ENCODE data around the gene CD276.
"Not testable (repeated sequence)": the region's sequence is repeated elsewhere in the genome, so short reads cannot be mapped to it uniquely, and the experiment has no call there.

Gene CD276

DNA sequence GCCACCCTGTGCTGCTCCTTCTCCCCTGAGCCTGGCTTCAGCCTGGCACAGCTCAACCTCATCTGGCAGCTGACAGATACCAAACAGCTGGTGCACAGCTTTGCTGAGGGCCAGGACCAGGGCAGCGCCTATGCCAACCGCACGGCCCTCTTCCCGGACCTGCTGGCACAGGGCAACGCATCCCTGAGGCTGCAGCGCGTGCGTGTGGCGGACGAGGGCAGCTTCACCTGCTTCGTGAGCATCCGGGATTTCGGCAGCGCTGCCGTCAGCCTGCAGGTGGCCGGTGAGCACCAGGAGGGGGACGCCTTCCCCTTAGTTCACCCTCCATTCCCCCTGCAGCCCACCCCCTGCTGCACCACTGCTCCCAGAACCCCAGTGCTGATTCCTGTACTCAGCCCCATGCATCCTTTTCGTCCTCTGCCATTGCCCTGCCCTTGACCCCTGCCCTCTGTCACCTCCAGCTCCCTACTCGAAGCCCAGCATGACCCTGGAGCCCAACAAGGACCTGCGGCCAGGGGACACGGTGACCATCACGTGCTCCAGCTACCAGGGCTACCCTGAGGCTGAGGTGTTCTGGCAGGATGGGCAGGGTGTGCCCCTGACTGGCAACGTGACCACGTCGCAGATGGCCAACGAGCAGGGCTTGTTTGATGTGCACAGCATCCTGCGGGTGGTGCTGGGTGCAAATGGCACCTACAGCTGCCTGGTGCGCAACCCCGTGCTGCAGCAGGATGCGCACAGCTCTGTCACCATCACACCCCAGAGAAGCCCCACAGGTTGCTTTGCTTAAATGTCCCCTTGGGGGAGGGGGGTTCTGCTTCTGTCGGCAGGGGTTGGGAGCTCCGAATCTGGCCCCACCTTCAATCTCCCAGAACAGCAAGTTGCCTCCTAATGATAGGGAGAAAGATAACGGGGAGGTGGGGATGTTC lies 18.4 kb downstream of the CD276 start:
- H2BK5ac ChIP-seq (ENCODE audit: low read length); H3K4me3 ChIP-seq (ENCODE audit: low read length); H2BK15ac ChIP-seq (replicated peaks; ENCODE audit: low read depth); H3K9ac ChIP-seq (ENCODE audit: low read length); H3K4ac ChIP-seq (ENCODE audit: low read depth, low read length); H3K18ac ChIP-seq (ENCODE audit: low read length); H4K5ac ChIP-seq (ENCODE audit: low read length); H3K36me3 ChIP-seq (ENCODE audit: control insufficient read depth, insufficient read depth, low read length); H2AK5ac ChIP-seq (ENCODE audit: low read length); H3K79me2 ChIP-seq (ENCODE audit: control insufficient read depth, insufficient read depth, low read length); H3K23ac ChIP-seq (ENCODE audit: low read length); H3K4me1 ChIP-seq (ENCODE audit: control insufficient read depth, low read depth, low read length); H3K27ac ChIP-seq (ENCODE audit: low read depth, low read length); H4K8ac ChIP-seq (ENCODE audit: low read depth, low read length); H2BK120ac ChIP-seq (ENCODE audit: low read depth, low read length); H3K56ac ChIP-seq (ENCODE audit: low read length); H3K4me2 ChIP-seq (ENCODE audit: low read length); H3K27me3 ChIP-seq (ENCODE audit: insufficient read depth, low read length, poor library complexity); DNase-seq: not testable (repeated sequence)
- peaks cover 11% of the 10 kb centered on the region for H3K79me1 ChIP-seq (ENCODE audit: low read length)
- no CpG with 5 or more reads among the region's 33 CpGs for WGBS (ENCODE audit: extremely low coverage, insufficient coverage, low lambda C conversion rate)

DNA sequence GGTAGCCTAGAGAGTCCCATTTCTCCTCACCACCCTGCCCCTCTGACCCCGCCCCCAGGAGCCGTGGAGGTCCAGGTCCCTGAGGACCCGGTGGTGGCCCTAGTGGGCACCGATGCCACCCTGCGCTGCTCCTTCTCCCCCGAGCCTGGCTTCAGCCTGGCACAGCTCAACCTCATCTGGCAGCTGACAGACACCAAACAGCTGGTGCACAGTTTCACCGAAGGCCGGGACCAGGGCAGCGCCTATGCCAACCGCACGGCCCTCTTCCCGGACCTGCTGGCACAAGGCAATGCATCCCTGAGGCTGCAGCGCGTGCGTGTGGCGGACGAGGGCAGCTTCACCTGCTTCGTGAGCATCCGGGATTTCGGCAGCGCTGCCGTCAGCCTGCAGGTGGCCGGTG lies 19.4 kb downstream of the CD276 start:
- not testable (repeated sequence) for H3K27me3 ChIP-seq (ENCODE audit: insufficient read depth, low read length, poor library complexity); H3K23ac ChIP-seq (ENCODE audit: low read length); H2BK120ac ChIP-seq (ENCODE audit: low read depth, low read length); H3K4ac ChIP-seq (ENCODE audit: low read depth, low read length); H2BK5ac ChIP-seq (ENCODE audit: low read length); H3K27ac ChIP-seq (ENCODE audit: low read depth, low read length); H3K4me2 ChIP-seq (ENCODE audit: low read length); H3K9ac ChIP-seq (ENCODE audit: low read length); H3K4me3 ChIP-seq (ENCODE audit: low read length); H2BK15ac ChIP-seq (replicated peaks; ENCODE audit: low read depth); H4K5ac ChIP-seq (ENCODE audit: low read length); H4K8ac ChIP-seq (ENCODE audit: low read depth, low read length); H3K18ac ChIP-seq (ENCODE audit: low read length); DNase-seq; H3K56ac ChIP-seq (ENCODE audit: low read length); H3K4me1 ChIP-seq (ENCODE audit: control insufficient read depth, low read depth, low read length); H3K79me1 ChIP-seq (ENCODE audit: low read length); H3K79me2 ChIP-seq (ENCODE audit: control insufficient read depth, insufficient read depth, low read length); H2AK5ac ChIP-seq (ENCODE audit: low read length)
- H3K36me3 ChIP-seq (ENCODE audit: control insufficient read depth, insufficient read depth, low read length) = peaks cover 10% of the 10 kb centered on the region
- whole genome bisulfite sequencing (ENCODE audit: extremely low coverage, insufficient coverage, low lambda C conversion rate) = no CpG with 5 or more reads among the region's 23 CpGs

DNA sequence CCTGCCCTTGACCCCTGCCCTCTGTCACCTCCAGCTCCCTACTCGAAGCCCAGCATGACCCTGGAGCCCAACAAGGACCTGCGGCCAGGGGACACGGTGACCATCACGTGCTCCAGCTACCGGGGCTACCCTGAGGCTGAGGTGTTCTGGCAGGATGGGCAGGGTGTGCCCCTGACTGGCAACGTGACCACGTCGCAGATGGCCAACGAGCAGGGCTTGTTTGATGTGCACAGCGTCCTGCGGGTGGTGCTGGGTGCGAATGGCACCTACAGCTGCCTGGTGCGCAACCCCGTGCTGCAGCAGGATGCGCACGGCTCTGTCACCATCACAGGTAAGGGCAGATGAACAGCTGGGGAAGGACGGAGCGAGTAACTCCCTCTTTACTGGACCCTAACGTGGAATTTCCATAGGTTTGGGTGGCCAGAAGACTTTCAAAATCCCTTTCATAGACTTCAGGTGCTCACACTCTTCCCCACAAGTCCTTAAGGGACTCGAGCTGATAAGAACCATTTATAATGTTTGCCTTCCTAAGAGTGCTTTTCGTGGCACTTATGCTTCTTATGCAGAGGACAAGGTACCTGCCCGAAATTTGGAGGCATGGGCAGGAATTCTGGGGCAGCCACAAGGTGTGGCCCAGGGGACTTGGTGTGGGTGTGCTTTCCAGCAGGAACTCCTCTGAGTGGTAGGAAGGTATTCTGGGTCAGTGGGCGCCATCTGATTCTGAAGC lies 20.1 kb downstream of the CD276 start:
- not testable (repeated sequence) for H3K27me3 ChIP-seq (ENCODE audit: insufficient read depth, low read length, poor library complexity); H3K27ac ChIP-seq (ENCODE audit: low read depth, low read length); H3K56ac ChIP-seq (ENCODE audit: low read length); H3K4me3 ChIP-seq (ENCODE audit: low read length); H2BK5ac ChIP-seq (ENCODE audit: low read length); H3K9ac ChIP-seq (ENCODE audit: low read length); H3K23ac ChIP-seq (ENCODE audit: low read length); H3K4me1 ChIP-seq (ENCODE audit: control insufficient read depth, low read depth, low read length); H3K79me2 ChIP-seq (ENCODE audit: control insufficient read depth, insufficient read depth, low read length); H2BK120ac ChIP-seq (ENCODE audit: low read depth, low read length); H3K79me1 ChIP-seq (ENCODE audit: low read length); H3K4me2 ChIP-seq (ENCODE audit: low read length); H3K18ac ChIP-seq (ENCODE audit: low read length); H4K5ac ChIP-seq (ENCODE audit: low read length); H2AK5ac ChIP-seq (ENCODE audit: low read length); H3K4ac ChIP-seq (ENCODE audit: low read depth, low read length); DNase-seq; H4K8ac ChIP-seq (ENCODE audit: low read depth, low read length); H2BK15ac ChIP-seq (replicated peaks; ENCODE audit: low read depth)
- no CpG with 5 or more reads among the region's 23 CpGs for WGBS (ENCODE audit: extremely low coverage, insufficient coverage, low lambda C conversion rate)
- H3K36me3 ChIP-seq (ENCODE audit: control insufficient read depth, insufficient read depth, low read length) = peaks cover 11% of the 10 kb centered on the region

DNA sequence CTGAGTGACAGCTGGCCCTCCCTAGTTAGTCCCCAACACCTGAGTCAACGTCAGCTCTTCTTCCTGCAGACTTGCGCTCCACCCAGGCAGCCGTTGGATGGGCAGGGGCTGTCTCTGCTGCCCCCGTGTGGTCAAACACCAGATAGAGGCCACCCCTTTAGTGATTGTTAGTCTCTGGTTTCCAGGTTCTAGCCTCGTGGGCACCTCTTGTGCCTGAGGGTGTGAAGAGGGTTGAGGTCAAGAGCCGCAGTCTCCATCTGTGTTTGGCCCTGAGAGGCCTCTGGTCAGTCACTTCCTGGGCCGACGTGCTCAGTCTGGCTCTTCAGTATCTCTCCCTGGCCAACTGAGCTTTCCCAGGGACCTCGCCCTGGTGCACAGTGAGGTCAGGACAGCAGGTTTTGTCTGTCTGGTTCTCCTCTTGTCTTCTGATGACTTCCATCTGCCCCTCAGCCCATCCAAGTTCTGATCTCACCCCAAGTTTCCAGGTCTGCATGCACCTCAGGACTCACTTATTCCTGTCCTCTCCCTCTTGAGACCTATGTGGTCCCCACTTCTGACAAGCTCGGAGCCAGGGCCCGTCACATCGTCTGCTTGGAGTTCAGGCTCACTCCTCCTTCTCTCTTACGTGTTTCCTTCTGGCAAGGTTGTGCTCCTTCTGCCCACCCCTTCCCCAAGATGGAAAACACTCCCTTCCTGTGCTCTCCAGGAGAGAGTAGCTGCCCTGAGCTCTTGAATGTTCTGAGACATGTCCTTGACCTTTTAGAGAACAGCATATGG lies 20.9 kb downstream of the CD276 start:
- WGBS (ENCODE audit: extremely low coverage, insufficient coverage, low lambda C conversion rate) = no CpG with 5 or more reads among the region's 13 CpGs
- Histone ChIP-seq H2BK15ac (replicated peaks; ENCODE audit: low read depth) (no peak overlapping the region), H3K4me2 (ENCODE audit: low read length) (no peak overlapping the region), H3K23ac (ENCODE audit: low read length) (no peak overlapping the region), H2BK5ac (ENCODE audit: low read length) (no peak overlapping the region), H3K27me3 (ENCODE audit: insufficient read depth, low read length, poor library complexity) (no peaks in the 10 kb centered on the region), H3K4ac (ENCODE audit: low read depth, low read length) (no peak overlapping the region), H3K4me1 (ENCODE audit: control insufficient read depth, low read depth, low read length) (no peaks in the 10 kb centered on the region), H4K5ac (ENCODE audit: low read length) (no peak overlapping the region), H3K18ac (ENCODE audit: low read length) (no peak overlapping the region), H2BK120ac (ENCODE audit: low read depth, low read length) (no peak overlapping the region), H3K9ac (ENCODE audit: low read length) (no peak overlapping the region), H3K4me3 (ENCODE audit: low read length) (no peak overlapping the region), H2AK5ac (ENCODE audit: low read length) (no peak overlapping the region), H3K79me2 (ENCODE audit: control insufficient read depth, insufficient read depth, low read length) (peaks cover 2% of the 10 kb centered on the region), H3K36me3 (ENCODE audit: control insufficient read depth, insufficient read depth, low read length) (peaks cover 11% of the 10 kb centered on the region), H3K79me1 (ENCODE audit: low read length) (peaks cover 9% of the 10 kb centered on the region), H3K56ac (ENCODE audit: low read length) (no peak overlapping the region), H4K8ac (ENCODE audit: low read depth, low read length) (no peak overlapping the region), H3K27ac (ENCODE audit: low read depth, low read length) (no peak overlapping the region)
- peak; percentile 82 for DNase-seq

DNA sequence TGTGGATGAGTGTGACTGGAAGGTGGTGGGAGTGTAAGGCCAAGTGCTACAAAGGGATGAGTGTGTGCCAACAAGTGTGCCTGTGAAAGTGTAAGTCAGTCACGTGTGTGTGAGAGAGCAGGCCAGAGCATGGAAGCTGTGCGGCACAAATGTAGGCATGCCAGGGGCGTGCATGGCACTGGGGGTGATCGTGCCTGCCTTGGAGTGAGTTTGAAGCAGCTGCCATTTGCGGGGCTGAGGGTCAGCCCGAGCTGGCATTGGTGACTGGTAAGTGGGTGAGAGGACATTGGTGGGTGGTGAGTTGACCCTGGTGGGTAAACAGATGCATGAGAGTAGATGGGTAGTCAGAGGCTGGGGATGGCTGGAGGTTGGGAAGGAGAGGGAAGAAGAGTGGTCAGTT lies 24.5 kb downstream of the CD276 start:
- no CpG with 5 or more reads among the region's 6 CpGs for WGBS (ENCODE audit: extremely low coverage, insufficient coverage, low lambda C conversion rate)
- Histone ChIP-seq H3K9ac (ENCODE audit: low read length) (no peak overlapping the region), H2AK5ac (ENCODE audit: low read length) (no peak overlapping the region), H3K23ac (ENCODE audit: low read length) (no peak overlapping the region), H3K4me2 (ENCODE audit: low read length) (no peak overlapping the region), H3K4me3 (ENCODE audit: low read length) (no peak overlapping the region), H3K79me2 (ENCODE audit: control insufficient read depth, insufficient read depth, low read length) (no peaks in the 10 kb centered on the region), H3K36me3 (ENCODE audit: control insufficient read depth, insufficient read depth, low read length) (peaks cover 12% of the 10 kb centered on the region), H3K79me1 (ENCODE audit: low read length) (peaks cover 5% of the 10 kb centered on the region), H3K27ac (ENCODE audit: low read depth, low read length) (no peak overlapping the region), H3K56ac (ENCODE audit: low read length) (no peak overlapping the region), H4K5ac (ENCODE audit: low read length) (no peak overlapping the region), H3K4me1 (ENCODE audit: control insufficient read depth, low read depth, low read length) (no peaks in the 10 kb centered on the region), H3K4ac (ENCODE audit: low read depth, low read length) (no peak overlapping the region), H2BK120ac (ENCODE audit: low read depth, low read length) (no peak overlapping the region), H2BK15ac (replicated peaks; ENCODE audit: low read depth) (no peak overlapping the region), H3K18ac (ENCODE audit: low read length) (no peak overlapping the region), H3K27me3 (ENCODE audit: insufficient read depth, low read length, poor library complexity) (no peaks in the 10 kb centered on the region), H4K8ac (ENCODE audit: low read depth, low read length) (no peak overlapping the region), H2BK5ac (ENCODE audit: low read length) (no peak overlapping the region)
- DNase-seq = no peak
